ENCODE results near the gene FBXL16. TPM values are rescaled to one million over a fixed set of nuclear protein-coding genes. Genes with fewer than 3 reads are reported as not detected.

Gene FBXL16
- total RNA-seq, 1 donor from 2014 or later: 3.0 TPM

GRCh38 chr16:706189-707061 lies 824 bp upstream of the FBXL16 start:
- no peak for TF ChIP-seq CTCF (conservative IDR thresholded peaks at IDR 0.05)
- Mint-ChIP-seq H3K27me3 (ENCODE audit: low read depth) (peaks cover 74% of the 10 kb centered on the region), H3K4me3 (no peak overlapping the region), H3K27ac (ENCODE audit: unreplicated experiment) (no peak overlapping the region), H3K4me1 (peaks cover 12% of the 10 kb centered on the region), H3K36me3 (ENCODE audit: low read depth) (no peaks in the 10 kb centered on the region), H3K9me3 (no peaks in the 10 kb centered on the region)
- DNase-seq (ENCODE audit: low read depth, low spot score): no peak

DNA sequence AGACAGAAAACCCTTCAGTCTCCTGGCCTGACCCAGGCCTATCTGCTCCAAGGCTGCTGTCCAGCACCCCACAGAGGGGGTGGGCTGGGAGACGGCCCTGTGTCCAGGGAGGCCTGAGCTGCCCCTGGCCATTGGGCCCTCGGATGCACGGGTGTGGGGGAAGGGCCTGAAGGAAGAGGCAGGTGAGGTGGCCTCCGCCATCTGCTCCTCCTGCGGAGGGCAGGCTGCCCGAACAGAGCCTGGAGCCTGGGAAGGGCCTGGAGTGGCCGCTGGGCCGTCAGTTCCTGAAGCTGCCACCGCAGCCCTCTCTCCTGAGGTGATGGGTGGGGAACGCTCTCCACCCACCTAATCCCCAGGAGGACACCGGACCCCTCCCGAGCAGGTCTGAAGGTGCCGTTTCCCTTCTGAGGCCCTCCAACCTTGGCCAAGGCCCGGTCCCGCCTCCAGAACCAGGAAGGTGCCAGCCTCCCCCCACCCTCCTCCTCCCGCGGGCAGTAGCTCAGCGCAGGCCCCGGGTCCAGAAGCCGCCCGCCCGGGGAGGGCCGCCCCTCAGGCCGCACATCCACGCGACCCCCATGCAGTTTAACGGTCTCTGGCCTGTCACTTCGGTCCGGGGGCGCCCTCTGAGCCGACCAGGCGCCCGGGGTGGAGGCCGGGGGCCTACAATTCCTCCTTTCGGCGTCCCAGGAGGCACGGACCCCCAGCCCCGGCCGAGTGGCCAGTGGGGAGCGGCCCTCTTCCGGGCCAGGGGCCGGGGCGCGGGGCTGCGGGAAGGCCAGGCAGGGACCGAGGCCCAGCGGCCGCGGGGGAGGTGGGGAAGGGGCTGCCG lies 835 bp downstream of the FBXL16 start:
- DNase-seq (ENCODE audit: low read depth, low spot score): no peak
- H3K4me3 Mint-ChIP-seq: no peak overlapping the region
- H3K36me3 Mint-ChIP-seq (ENCODE audit: low read depth): no peaks in the 10 kb centered on the region
- H3K27ac Mint-ChIP-seq (ENCODE audit: unreplicated experiment): no peak overlapping the region
- peaks cover 6% of the 10 kb centered on the region for H3K4me1 Mint-ChIP-seq
- H3K27me3 Mint-ChIP-seq (ENCODE audit: low read depth): peaks cover 84% of the 10 kb centered on the region
- TF ChIP-seq CTCF (conservative IDR thresholded peaks at IDR 0.05): no peak
- H3K9me3 Mint-ChIP-seq: no peaks in the 10 kb centered on the region

- TF ChIP-seq CTCF (conservative IDR thresholded peaks at IDR 0.05): no peak
- Mint-ChIP-seq H3K27ac (ENCODE audit: unreplicated experiment) (no peak overlapping the region), H3K4me1 (no peaks in the 10 kb centered on the region), H3K36me3 (ENCODE audit: low read depth) (no peaks in the 10 kb centered on the region), H3K27me3 (ENCODE audit: low read depth) (peaks cover 84% of the 10 kb centered on the region), H3K4me3 (no peak overlapping the region), H3K9me3 (no peaks in the 10 kb centered on the region)
- no peak for DNase-seq (ENCODE audit: low read depth, low spot score)
These were observed 1.6 kb downstream of the FBXL16 start for GRCh38 chr16:704047-704446.

GRCh38 chr16:703406-703805 lies 2.2 kb downstream of the FBXL16 start:
- no peaks in the 10 kb centered on the region for H3K4me1 Mint-ChIP-seq

More at GRCh38 chr16:703406-703805, 2.2 kb downstream of the FBXL16 start:
- no peak for TF ChIP-seq CTCF (conservative IDR thresholded peaks at IDR 0.05)
- no peak overlapping the region for H3K27ac Mint-ChIP-seq (ENCODE audit: unreplicated experiment)
- H3K27me3 Mint-ChIP-seq (ENCODE audit: low read depth): peaks cover 84% of the 10 kb centered on the region
- no peak for DNase-seq (ENCODE audit: low read depth, low spot score)
- H3K4me3 Mint-ChIP-seq: no peak overlapping the region
- no peaks in the 10 kb centered on the region for H3K9me3 Mint-ChIP-seq
- no peaks in the 10 kb centered on the region for H3K36me3 Mint-ChIP-seq (ENCODE audit: low read depth)

All from neural crest cell (in vitro differentiated cells).